ENCODE measurements around the gene CA10. TPM values are rescaled to one million over a fixed set of nuclear protein-coding genes. Genes with fewer than 3 reads are reported as not detected.

Gene CA10
- total RNA-seq, 1 donor: not detected

DNA sequence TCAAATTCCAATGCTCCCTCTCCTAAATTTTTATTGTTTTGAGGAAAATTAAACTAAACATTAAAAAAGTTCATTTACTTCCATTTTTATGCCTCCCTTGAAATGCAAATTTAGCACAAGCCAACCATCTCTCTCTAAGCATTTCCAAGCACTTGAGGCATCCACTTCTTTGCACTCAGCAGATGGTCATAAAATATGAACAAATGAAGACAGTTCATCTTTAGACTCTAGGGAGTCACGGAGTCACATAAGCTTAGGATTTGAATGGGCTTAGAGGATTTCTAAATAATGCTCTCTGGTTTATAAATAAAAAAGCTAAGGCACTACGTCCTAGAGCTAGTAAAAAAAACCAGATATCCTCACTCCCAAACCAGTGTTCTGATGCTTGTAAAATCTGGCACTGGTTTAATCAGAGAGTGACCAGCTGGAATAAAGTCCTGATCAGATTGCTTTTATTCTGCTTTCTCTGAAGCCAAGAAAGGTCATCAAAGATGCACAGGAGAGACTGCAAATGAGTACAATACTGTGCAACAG lies 204.2 kb downstream of the CA10 start:
- no peaks in the 10 kb centered on the region for H4K20me1 ChIP-seq (ENCODE audit: insufficient read depth, low read length)
- TF ChIP-seq, protein P1, sequence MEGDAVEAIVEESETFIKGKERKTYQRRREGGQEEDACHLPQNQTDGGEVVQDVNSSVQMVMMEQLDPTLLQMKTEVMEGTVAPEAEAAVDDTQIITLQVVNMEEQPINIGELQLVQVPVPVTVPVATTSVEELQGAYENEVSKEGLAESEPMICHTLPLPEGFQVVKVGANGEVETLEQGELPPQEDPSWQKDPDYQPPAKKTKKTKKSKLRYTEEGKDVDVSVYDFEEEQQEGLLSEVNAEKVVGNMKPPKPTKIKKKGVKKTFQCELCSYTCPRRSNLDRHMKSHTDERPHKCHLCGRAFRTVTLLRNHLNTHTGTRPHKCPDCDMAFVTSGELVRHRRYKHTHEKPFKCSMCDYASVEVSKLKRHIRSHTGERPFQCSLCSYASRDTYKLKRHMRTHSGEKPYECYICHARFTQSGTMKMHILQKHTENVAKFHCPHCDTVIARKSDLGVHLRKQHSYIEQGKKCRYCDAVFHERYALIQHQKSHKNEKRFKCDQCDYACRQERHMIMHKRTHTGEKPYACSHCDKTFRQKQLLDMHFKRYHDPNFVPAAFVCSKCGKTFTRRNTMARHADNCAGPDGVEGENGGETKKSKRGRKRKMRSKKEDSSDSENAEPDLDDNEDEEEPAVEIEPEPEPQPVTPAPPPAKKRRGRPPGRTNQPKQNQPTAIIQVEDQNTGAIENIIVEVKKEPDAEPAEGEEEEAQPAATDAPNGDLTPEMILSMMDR (IDR thresholded peaks at IDR 0.05; ENCODE audit: extremely low read depth, low read depth, low read length): no peak
- no peak overlapping the region for H2AFZ ChIP-seq (ENCODE audit: low read length)
- H3K4me3 ChIP-seq (ENCODE audit: insufficient read depth, low read length): no peak overlapping the region
- H3K4me2 ChIP-seq (ENCODE audit: insufficient read depth, low read length): no peak overlapping the region
- H3K36me3 ChIP-seq (ENCODE audit: insufficient read depth, low read length): no peaks in the 10 kb centered on the region
- no peaks in the 10 kb centered on the region for H3K9me3 ChIP-seq (ENCODE audit: low read depth, low read length)
- H3K79me2 ChIP-seq (ENCODE audit: insufficient read depth, low read length): no peaks in the 10 kb centered on the region
- no peaks in the 10 kb centered on the region for H3K4me1 ChIP-seq (ENCODE audit: insufficient read depth, low read length)
- H3K27me3 ChIP-seq (ENCODE audit: insufficient read depth, low read length): no peaks in the 10 kb centered on the region
- no peak for DNase-seq (ENCODE audit: insufficient read length, low spot score, missing footprints)
- H3K27ac ChIP-seq (ENCODE audit: low read depth, low read length): no peak overlapping the region

DNA sequence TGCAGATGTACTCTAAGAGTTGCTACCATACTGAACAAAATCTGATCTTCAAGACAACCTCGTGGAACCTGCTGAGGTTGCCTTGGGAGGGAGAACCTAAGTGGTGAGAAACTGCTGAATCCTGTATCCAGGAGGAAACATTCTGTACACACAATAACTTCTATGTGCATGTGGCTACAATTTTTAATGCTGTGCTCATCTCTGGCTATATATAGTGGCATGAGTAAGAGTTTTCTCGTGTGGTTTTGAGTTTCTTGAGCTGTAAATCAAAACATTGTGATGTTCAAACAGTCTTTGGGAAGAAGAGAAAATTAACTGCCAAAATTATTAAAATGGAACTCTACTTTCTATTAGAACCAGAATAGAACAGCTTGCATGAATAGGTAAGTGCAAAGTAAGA lies 206.8 kb downstream of the CA10 start:
- H3K4me2 ChIP-seq (ENCODE audit: insufficient read depth, low read length): no peak overlapping the region

DNA sequence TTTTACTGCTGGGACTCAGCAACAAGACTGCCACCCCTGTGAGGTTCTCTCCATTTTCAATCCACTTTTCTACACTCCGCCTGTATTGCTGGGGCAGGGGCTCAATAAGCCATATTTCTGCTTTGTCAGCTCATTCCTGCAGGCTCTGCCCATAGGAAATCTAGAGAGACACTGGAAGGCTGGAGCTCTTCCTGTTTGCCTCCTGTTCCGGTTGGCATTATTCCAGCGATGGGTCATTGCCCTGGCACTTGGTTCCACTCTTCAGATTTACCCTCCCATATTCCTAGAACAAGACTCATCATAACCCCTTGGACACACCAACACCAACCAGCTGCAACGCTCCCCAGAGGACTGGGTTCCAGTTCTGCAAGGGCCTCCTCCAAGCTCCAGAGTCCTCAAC lies 210.4 kb downstream of the CA10 start:
- H3K27ac ChIP-seq (ENCODE audit: low read depth, low read length): no peak overlapping the region
- H3K4me1 ChIP-seq (ENCODE audit: insufficient read depth, low read length): no peaks in the 10 kb centered on the region
- DNase-seq (ENCODE audit: insufficient read length, low spot score, missing footprints): no peak
- H3K4me3 ChIP-seq (ENCODE audit: insufficient read depth, low read length): no peak overlapping the region
- TF ChIP-seq, protein P1 (IDR thresholded peaks at IDR 0.05; ENCODE audit: extremely low read depth, low read depth, low read length): no peak
- no peaks in the 10 kb centered on the region for H3K36me3 ChIP-seq (ENCODE audit: insufficient read depth, low read length)
- no peak overlapping the region for H2AFZ ChIP-seq (ENCODE audit: low read length)
- H3K4me2 ChIP-seq (ENCODE audit: insufficient read depth, low read length): no peak overlapping the region
- no peaks in the 10 kb centered on the region for H3K27me3 ChIP-seq (ENCODE audit: insufficient read depth, low read length)
- H3K9me3 ChIP-seq (ENCODE audit: low read depth, low read length): no peaks in the 10 kb centered on the region
- no peaks in the 10 kb centered on the region for H3K79me2 ChIP-seq (ENCODE audit: insufficient read depth, low read length)
- no peaks in the 10 kb centered on the region for H4K20me1 ChIP-seq (ENCODE audit: insufficient read depth, low read length)

More for the DNA sequence above, 206.8 kb downstream of the CA10 start:
- Histone ChIP-seq H4K20me1 (ENCODE audit: insufficient read depth, low read length) (no peaks in the 10 kb centered on the region), H3K9me3 (ENCODE audit: low read depth, low read length) (no peaks in the 10 kb centered on the region), H3K79me2 (ENCODE audit: insufficient read depth, low read length) (no peaks in the 10 kb centered on the region), H3K27ac (ENCODE audit: low read depth, low read length) (no peak overlapping the region), H3K36me3 (ENCODE audit: insufficient read depth, low read length) (no peaks in the 10 kb centered on the region), H2AFZ (ENCODE audit: low read length) (no peak overlapping the region), H3K4me1 (ENCODE audit: insufficient read depth, low read length) (no peaks in the 10 kb centered on the region), H3K4me3 (ENCODE audit: insufficient read depth, low read length) (no peak overlapping the region), H3K27me3 (ENCODE audit: insufficient read depth, low read length) (no peaks in the 10 kb centered on the region)
- no peak for DNase-seq (ENCODE audit: insufficient read length, low spot score, missing footprints)
- TF ChIP-seq, protein P1 (IDR thresholded peaks at IDR 0.05; ENCODE audit: extremely low read depth, low read depth, low read length): no peak

DNA sequence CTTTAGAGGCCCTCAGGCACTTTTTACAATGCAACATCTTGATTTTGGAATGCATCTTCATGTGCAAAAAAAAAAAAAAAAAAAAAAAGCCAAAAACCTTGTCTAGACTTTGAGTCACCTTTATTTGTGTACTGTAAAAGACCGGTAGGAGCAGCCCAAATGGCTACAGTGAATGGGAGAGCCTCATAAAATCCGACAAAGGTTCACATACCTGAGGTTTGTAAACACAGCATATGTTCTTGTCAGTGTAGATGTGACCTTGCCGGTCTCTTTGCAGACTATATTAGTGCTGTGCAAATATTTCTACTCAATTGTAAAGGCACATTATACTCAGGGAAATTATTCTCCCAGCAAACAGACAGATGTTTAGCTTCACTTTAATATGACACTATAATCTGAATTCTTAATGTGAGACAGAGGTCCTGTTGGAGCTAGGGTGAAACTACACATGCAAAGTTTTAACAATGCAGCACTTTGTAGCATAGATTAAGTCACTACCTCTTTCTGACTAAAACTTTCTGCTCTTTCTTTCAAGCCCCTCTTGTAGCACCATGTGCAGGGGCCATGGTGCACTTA lies 211.3 kb downstream of the CA10 start:
- H4K20me1 ChIP-seq (ENCODE audit: insufficient read depth, low read length): no peaks in the 10 kb centered on the region
- no peaks in the 10 kb centered on the region for H3K27me3 ChIP-seq (ENCODE audit: insufficient read depth, low read length)
- no peak overlapping the region for H3K4me3 ChIP-seq (ENCODE audit: insufficient read depth, low read length)
- no peak for DNase-seq (ENCODE audit: insufficient read length, low spot score, missing footprints)
- TF ChIP-seq, protein P1 (IDR thresholded peaks at IDR 0.05; ENCODE audit: extremely low read depth, low read depth, low read length): no peak
- no peaks in the 10 kb centered on the region for H3K9me3 ChIP-seq (ENCODE audit: low read depth, low read length)
- H3K36me3 ChIP-seq (ENCODE audit: insufficient read depth, low read length): no peaks in the 10 kb centered on the region
- H3K27ac ChIP-seq (ENCODE audit: low read depth, low read length): no peak overlapping the region
- no peak overlapping the region for H2AFZ ChIP-seq (ENCODE audit: low read length)
- H3K4me2 ChIP-seq (ENCODE audit: insufficient read depth, low read length): no peak overlapping the region
- no peaks in the 10 kb centered on the region for H3K79me2 ChIP-seq (ENCODE audit: insufficient read depth, low read length)
- H3K4me1 ChIP-seq (ENCODE audit: insufficient read depth, low read length): no peaks in the 10 kb centered on the region
